Astrocyte of the cerebellum (primary cell): Measurements from ENCODE around the gene SH2D1A.
A peak's percentile ranks its signal among the peaks of the same experiment; 100 is the strongest.
"Not testable (repeated sequence)": the region's sequence is repeated elsewhere in the genome, so short reads cannot be mapped to it uniquely, and the experiment has no call there.

ENCODE experiments used
- DNase-seq: peaks from one replicate; pipeline ENCODE4 v3.0.0-alpha.2; 2011; ENCODE audit warnings: low read depth
- H3K4me3 ChIP-seq: 2 replicates; pipeline ENCODE4 v1.5.1; 2011; ENCODE audit warnings: mild to moderate bottlenecking, low read depth, low read length, moderate library complexity
- in situ Hi-C: cut with HindIII; loops from 2 replicates; pipeline ENCODE4 v1.10.0; 2017; ENCODE audit warnings: low sequenced_read_pairs
- TF ChIP-seq, protein P1 (sequence below): IDR thresholded peaks from 2 replicates; pipeline ENCODE4 v1.5.1; 2012; ENCODE audit warnings: low read length, low read depth, moderate library complexity, mild to moderate bottlenecking; ENCODE audit errors: missing control alignments

The SH2D1A gene

DNA sequence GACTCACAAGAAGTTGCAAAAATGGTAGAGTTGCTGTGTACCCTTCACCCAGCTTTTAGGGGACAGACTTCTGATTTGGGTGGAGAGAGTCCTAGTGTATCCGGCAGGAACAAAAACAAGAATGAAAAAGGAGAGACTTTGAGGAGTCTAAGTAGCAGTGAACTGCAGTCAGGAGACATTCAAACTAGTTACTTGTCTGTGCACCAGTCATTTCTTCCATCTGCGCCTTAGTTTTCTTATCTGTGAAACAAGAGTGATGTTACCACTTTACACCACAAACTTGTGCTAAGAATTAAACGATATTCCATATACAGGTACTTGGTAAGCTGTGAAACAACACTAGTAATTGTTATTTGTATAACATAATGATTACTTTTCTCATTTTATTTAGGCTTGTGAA lies 47.3 kb downstream of the SH2D1A start:
- in situ Hi-C loops: no loop called here
- no peak for DNase-seq
- H3K4me3 ChIP-seq: no peak overlapping the region
- TF ChIP-seq, protein P1, sequence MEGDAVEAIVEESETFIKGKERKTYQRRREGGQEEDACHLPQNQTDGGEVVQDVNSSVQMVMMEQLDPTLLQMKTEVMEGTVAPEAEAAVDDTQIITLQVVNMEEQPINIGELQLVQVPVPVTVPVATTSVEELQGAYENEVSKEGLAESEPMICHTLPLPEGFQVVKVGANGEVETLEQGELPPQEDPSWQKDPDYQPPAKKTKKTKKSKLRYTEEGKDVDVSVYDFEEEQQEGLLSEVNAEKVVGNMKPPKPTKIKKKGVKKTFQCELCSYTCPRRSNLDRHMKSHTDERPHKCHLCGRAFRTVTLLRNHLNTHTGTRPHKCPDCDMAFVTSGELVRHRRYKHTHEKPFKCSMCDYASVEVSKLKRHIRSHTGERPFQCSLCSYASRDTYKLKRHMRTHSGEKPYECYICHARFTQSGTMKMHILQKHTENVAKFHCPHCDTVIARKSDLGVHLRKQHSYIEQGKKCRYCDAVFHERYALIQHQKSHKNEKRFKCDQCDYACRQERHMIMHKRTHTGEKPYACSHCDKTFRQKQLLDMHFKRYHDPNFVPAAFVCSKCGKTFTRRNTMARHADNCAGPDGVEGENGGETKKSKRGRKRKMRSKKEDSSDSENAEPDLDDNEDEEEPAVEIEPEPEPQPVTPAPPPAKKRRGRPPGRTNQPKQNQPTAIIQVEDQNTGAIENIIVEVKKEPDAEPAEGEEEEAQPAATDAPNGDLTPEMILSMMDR: no peak

DNA sequence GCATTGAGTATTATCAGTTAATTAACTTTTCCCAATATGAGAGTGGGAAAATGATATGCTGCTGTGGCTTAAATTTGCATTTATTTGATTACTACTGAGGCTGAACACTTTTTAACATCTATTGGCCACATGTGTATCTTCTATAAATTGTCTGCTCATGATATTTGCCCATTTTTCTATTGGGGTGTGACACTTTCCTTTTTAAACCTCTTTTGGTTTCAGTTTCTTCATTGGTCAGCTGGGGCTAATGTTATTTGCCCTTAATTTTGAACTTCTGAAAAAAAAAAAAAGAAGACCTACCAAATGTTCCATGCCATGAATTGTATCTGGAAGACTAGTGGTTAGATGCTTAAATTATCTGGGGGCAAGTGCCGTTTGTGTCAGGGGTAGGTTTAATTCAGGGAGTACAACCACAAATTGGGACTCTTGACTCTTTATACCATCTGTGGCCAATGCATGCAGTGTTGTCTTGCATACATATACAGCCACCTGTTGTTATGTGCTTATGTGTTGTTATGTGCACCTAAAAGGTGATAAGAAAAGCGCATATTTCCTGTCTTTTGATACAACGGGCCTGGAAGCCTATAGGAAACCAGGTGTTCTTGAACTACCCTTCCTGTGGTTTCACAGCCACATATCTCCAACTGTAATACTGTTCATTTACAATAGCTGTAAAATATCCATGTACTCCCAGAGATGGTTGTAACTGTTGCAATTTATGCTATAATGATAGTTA lies 49.0 kb downstream of the SH2D1A start:
- H3K4me3 ChIP-seq: no peak overlapping the region
- TF ChIP-seq, protein P1: no peak
- no peak for DNase-seq
- in situ Hi-C loops: no loop called here

DNA sequence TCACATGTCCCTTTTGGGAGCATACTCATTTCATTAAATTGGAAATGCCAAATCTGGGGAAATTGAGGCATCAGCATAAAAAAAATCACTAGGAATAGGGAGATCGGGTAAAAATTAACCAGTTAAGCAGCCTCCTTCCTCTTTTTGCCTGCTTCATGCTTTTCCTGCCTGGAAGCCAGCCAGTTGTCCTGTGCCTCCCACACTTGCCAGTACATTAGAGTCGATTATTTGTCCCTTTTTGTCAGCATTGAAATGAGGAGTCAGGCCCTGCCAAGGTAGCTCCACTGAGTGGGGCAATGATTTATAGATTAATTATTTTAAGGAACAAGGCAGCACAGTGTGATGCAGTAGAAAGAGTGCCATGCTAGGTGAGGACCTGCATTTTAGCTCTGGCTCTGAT lies 55.3 kb downstream of the SH2D1A start:
- TF ChIP-seq, protein P1: no peak
- H3K4me3 ChIP-seq: no peak overlapping the region
- DNase-seq: no peak
- in situ Hi-C loops: no loop called here

DNA sequence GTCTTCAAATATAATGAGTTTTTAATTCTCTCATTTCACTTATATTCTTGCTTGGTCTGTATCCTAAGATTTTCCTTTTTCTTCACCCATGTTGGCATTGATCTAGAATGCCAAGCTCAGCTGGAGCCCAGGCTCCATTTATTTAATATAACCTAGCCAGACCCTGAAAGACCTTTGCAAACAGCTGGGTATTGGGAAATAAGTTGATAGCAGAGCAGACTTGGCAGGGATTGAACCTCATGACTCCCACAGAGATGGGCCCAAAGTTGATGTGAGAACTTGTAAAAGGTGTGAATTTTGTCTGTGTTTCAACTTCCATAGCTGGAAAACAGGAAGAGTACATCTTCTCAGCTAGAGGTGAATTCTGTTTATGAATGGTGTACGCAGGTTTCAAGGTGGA lies 59.5 kb downstream of the SH2D1A start:
- in situ Hi-C loops: no loop called here

DNA sequence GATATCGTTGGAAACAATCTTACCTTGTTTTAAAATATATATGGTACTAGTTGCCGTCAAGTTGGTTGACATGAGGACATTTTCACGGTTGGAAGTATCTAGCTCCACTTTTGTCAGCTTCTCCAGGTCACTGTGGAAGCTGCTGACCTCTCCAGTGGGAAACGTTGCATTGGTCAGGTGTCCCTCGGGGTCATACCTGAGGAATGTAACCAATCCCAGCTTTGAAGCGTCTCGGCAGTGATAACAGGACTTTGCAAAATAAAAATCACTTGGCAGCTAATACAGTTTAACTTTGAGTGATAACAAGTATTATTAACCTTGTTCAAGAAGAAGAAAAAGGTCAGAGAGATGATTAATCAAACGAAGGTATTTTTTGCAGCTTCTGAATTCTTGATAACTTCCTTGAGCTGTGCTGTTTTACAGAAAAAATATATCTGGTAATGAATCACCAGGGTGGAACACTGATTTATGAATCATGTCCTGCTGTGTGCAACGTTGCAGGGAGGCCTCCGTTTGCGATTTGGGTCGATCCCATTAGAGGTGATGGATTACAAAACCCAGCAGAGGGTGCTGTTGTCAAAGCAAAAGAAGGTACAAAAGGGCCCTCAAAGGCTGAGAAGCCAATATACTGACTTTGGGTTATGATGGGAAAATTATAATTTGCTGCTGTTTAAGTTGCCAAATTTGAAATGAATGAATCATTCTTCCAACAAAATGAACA lies 60.1 kb downstream of the SH2D1A start:
- TF ChIP-seq, protein P1: peak; percentile 48
- in situ Hi-C loops: no loop called here
- no peak overlapping the region for H3K4me3 ChIP-seq
- DNase-seq: peak; percentile 49

More for the DNA sequence above, 59.5 kb downstream of the SH2D1A start:
- no peak overlapping the region for H3K4me3 ChIP-seq
- DNase-seq: no peak
- TF ChIP-seq, protein P1: no peak

DNA sequence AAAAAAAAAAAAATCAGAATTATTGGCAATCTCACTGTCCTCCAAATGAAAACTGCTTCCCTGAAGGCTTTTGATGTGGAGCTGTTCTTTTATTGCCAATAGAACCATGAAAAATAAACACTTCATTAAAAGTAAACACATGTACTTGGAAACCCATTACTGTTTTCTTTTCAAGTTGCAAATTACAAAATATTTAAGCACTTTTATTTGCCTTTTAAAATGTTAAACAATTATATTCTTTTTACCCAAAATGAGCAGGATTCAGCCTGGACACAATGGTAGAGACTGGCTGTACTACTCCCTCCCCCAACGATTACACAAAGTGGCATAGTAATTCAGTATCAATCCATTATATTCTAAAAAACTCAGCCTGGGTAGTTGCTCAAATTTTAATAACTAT lies 60.9 kb downstream of the SH2D1A start:
- TF ChIP-seq, protein P1: no peak
- in situ Hi-C loops: no loop called here
- DNase-seq: no peak
- H3K4me3 ChIP-seq: no peak overlapping the region

DNA sequence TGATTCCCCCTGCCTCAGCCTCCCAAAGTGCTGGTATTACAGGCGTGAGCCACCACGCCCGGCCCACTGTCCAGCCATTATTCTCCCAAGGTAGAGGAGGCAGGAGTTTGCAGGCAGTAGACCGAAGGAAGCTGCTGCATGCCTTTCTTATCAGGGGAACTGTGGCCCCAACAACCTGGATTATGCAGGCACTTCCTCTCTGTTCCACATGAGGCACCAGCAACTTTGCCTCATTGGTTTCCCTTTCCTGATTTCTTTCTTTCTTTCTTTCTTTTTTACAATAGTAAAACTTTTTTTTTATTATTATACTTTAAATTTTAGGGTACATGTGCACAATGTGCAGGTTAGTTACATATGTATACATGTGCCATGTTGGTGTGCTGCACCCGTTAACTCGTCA lies 62.0 kb downstream of the SH2D1A start:
- in situ Hi-C loops, DNase-seq, H3K4me3 ChIP-seq: not testable (repeated sequence)
